Measurements from ENCODE around the gene ALDH7A1. TPM values are rescaled to one million over a fixed set of nuclear protein-coding genes. Genes with fewer than 3 reads are reported as not detected.

ALDH7A1 gene
- 63.6 TPM for total RNA-seq

DNA sequence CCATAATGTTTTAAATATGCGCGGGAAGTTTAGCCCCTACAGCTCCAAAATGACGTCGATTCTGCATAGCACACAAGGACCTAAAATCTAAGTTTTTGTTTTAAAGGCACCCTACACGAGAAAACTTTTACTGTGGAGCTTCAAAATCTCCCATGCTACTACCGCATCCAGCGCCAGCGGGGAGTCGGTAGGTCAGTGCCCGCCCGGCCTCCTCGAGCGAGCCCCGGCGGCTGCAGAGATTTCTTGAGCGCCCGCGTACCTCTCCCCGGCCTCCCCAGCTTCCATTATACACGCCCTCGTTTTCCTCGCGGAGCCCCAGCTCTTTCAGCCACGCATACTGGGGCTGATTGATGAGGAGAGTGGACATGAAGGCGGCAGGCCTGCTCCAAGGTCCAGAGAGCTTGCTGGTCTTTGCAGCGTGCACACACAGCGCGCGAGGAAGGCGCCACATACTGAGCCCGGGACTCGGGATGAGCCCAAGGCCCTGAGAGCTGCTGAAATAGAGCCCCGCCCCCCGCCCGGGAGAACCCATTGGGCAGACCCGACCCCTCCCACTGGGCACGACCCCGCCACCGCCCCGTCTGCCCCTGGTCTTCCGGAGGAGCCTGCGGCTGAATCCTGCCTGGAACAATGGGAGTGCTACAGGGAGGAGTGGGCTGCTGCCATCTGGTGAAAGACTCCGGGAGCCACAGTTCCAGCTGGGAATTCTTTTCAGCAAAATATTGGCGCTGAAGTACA lies at the start of gene ALDH7A1:
Gene ALDH7A1, minus strand, starts transcription at position 472 of the 738 bp plus-strand sequence. Its CDS starts 21 bp downstream, at position 451.
- H3K36me3 ChIP-seq: peaks cover 0 to 15% of the 10 kb centered on the region in 2 donors
- peak within 1 kb of the TSS; percentile 60 to 74 for H3K4me3 ChIP-seq
- H3K4me1 ChIP-seq: peaks cover 32% of the 10 kb centered on the region
- DNase-seq (ENCODE audit: extremely low spot score in 2 of 2): peak in 1 of 2 donors; percentile 89
- H3K27me3 ChIP-seq: no peaks in the 10 kb centered on the region
- TF ChIP-seq POLR2AphosphoS5 (IDR thresholded peaks at IDR 0.05; ENCODE audit: insufficient read depth in 1 of 2, low read depth in 1 of 2): peak in 1 of 2 donors; percentile 79
- TF ChIP-seq, protein P1, sequence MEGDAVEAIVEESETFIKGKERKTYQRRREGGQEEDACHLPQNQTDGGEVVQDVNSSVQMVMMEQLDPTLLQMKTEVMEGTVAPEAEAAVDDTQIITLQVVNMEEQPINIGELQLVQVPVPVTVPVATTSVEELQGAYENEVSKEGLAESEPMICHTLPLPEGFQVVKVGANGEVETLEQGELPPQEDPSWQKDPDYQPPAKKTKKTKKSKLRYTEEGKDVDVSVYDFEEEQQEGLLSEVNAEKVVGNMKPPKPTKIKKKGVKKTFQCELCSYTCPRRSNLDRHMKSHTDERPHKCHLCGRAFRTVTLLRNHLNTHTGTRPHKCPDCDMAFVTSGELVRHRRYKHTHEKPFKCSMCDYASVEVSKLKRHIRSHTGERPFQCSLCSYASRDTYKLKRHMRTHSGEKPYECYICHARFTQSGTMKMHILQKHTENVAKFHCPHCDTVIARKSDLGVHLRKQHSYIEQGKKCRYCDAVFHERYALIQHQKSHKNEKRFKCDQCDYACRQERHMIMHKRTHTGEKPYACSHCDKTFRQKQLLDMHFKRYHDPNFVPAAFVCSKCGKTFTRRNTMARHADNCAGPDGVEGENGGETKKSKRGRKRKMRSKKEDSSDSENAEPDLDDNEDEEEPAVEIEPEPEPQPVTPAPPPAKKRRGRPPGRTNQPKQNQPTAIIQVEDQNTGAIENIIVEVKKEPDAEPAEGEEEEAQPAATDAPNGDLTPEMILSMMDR (IDR thresholded peaks at IDR 0.05): peak in 1 of 3 experiments; percentile 38
- peak in 1 of 2 donors; percentile 6 for TF ChIP-seq POLR2A (IDR thresholded peaks at IDR 0.05)
- intact Hi-C loops (cut with DNase I): loop anchor here (5.0 kb wide), 2 partner anchors 182 to 258 kb away; partner anchors contain the start of gene LMNB1
- no peaks in the 10 kb centered on the region for H3K9me3 ChIP-seq
- H3K27ac ChIP-seq: peak within 1 kb of the TSS; percentile 85

DNA sequence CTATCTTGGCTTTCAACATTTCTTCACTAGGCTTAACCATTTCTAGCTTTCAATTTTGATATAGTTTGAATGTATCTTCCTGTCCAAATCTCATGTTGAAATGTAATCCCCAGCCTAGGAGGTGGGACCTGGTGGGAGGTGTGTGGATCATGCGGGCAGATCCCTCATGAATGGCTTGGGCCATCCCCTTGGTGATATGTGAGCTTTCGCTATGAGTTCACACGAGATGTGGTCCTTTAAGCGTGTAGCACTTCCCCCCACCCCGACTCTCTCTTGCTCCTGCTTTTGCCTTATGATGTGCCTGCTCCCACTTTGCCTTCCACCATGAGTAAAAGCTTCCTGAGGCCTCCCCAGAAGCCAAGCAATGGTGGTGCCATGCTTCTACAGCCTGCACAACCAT lies 46.4 kb upstream of the ALDH7A1 start:
- no peak for DNase-seq (ENCODE audit: extremely low spot score in 2 of 2)
- no peaks in the 10 kb centered on the region for H3K27me3 ChIP-seq
- no peaks in the 10 kb centered on the region for H3K4me1 ChIP-seq
- no peak overlapping the region for H3K27ac ChIP-seq
- H3K4me3 ChIP-seq: no peak overlapping the region
- intact Hi-C loops (cut with DNase I): no loop called here
- H3K36me3 ChIP-seq: no peaks in the 10 kb centered on the region
- TF ChIP-seq POLR2A (IDR thresholded peaks at IDR 0.05): no peak
- TF ChIP-seq, protein P1 (IDR thresholded peaks at IDR 0.05): no peak
- TF ChIP-seq POLR2AphosphoS5 (IDR thresholded peaks at IDR 0.05; ENCODE audit: insufficient read depth in 1 of 2, low read depth in 1 of 2): no peak
- H3K9me3 ChIP-seq: no peaks in the 10 kb centered on the region

DNA sequence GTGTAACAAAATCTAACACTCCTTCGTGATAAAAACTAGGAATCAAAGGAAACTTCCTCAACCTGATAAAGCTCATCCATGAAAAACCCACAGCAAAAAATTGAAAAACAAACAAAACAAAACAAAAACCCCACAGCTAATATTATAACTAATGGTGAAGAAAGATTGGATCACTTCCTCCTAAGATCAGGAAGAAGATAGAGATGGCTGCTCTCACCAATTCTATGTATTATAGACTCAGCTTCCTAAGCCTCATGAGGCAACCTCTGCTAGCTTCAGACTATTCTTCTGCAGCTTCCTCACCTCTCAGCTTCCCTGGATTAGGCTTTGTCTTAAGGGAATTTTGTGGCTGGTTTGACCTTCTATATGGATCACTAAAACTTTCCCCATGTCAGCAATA lies 45.8 kb upstream of the ALDH7A1 start:
- no peaks in the 10 kb centered on the region for H3K27me3 ChIP-seq
- no peak for DNase-seq (ENCODE audit: extremely low spot score in 2 of 2)
- intact Hi-C loops (cut with DNase I): no loop called here
- H3K4me1 ChIP-seq: no peaks in the 10 kb centered on the region
- no peaks in the 10 kb centered on the region for H3K9me3 ChIP-seq
- TF ChIP-seq, protein P1 (IDR thresholded peaks at IDR 0.05): no peak
- TF ChIP-seq POLR2AphosphoS5 (IDR thresholded peaks at IDR 0.05; ENCODE audit: insufficient read depth in 1 of 2, low read depth in 1 of 2) (no peak), POLR2A (IDR thresholded peaks at IDR 0.05) (no peak)
- H3K4me3 ChIP-seq: no peak overlapping the region
- no peak overlapping the region for H3K27ac ChIP-seq
- no peaks in the 10 kb centered on the region for H3K36me3 ChIP-seq

DNA sequence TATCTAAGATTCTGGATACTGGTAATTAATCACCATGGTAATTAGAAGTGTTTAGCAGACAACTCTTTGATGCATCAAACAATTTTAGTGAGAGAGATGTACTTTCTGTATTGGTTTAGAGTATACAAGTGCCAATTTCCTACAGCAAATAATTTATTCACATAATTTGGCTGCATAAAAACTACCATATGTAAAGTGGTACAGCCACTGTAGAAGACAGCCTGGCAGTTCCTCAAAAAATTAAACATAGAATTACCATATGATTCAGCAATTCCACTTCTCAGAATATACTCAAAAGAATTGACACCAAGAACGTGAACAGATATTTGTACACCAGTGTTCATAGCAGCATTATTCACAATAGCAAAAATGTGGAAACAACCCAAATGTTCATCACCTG lies 41.9 kb upstream of the ALDH7A1 start:
- TF ChIP-seq POLR2AphosphoS5 (IDR thresholded peaks at IDR 0.05; ENCODE audit: insufficient read depth in 1 of 2, low read depth in 1 of 2) (no peak), POLR2A (IDR thresholded peaks at IDR 0.05) (no peak)
- TF ChIP-seq, protein P1 (IDR thresholded peaks at IDR 0.05): no peak
- intact Hi-C loops (cut with DNase I): no loop called here

DNA sequence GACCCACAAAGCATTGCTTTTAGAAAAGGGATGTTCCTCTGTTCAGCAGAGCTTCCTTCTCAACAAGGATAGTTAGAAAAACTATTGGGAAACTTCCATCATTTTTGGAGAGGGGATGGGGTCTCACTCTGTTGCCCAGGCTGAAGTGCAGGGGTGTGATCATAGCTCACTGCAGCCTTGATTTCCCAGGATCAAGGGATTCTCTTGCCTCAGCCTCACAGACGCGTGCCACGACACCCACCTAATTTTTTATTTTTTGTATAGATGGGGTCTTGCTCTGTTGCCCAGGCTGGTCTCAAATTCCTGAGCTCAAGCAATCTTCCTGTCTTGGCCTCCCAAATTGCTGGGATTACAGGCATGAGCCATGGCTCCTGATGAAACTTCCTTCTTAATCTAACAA lies 40.6 kb upstream of the ALDH7A1 start:
- Histone ChIP-seq H3K27ac (no peak overlapping the region), H3K4me1 (no peaks in the 10 kb centered on the region), H3K4me3 (no peak overlapping the region), H3K36me3 (no peaks in the 10 kb centered on the region), H3K9me3 (no peaks in the 10 kb centered on the region), H3K27me3 (no peaks in the 10 kb centered on the region)
- intact Hi-C loops (cut with DNase I): no loop called here
- no peak for DNase-seq (ENCODE audit: extremely low spot score in 2 of 2)
- TF ChIP-seq POLR2AphosphoS5 (IDR thresholded peaks at IDR 0.05; ENCODE audit: insufficient read depth in 1 of 2, low read depth in 1 of 2): no peak
- no peak for TF ChIP-seq POLR2A (IDR thresholded peaks at IDR 0.05)
- TF ChIP-seq, protein P1 (IDR thresholded peaks at IDR 0.05): no peak

More for the DNA sequence above, 41.9 kb upstream of the ALDH7A1 start:
- Histone ChIP-seq H3K36me3 (no peaks in the 10 kb centered on the region), H3K4me3 (no peak overlapping the region), H3K27me3 (no peaks in the 10 kb centered on the region), H3K9me3 (no peaks in the 10 kb centered on the region), H3K4me1 (no peaks in the 10 kb centered on the region), H3K27ac (no peak overlapping the region)
- DNase-seq (ENCODE audit: extremely low spot score in 2 of 2): no peak

Data from vagina (tissue), 2 donors.